ENCODE results near the gene ICAM1. TPM values are rescaled to one million over a fixed set of nuclear protein-coding genes. Genes with fewer than 3 reads are reported as not detected.

Gene ICAM1
- total and polyA plus RNA-seq, 10 of the 15 experiments (the other 5 are each of a cell fraction or from before 2014, with no cell fraction given): 7.6 to 115 (median 60.2) TPM

GRCh38 chr19:10289167-10289835, 18.4 kb downstream of the ICAM1 start:
- ChIA-PET POLR2A (interaction anchor here (0.5 to 5.5 kb wide), 23 partner anchors 9 to 370 kb away, joined by 3 to 69 read pairs (median 4); partner anchors contain the start of genes CDC37, CDKN2D, FDX2 and ICAM1), RAD21 (ENCODE audit: unreplicated experiment) (interaction anchor here (0.7 to 5.4 kb wide), 19 partner anchors 10 to 192 kb away, joined by 3 to 119 read pairs (median 3); partner anchors contain the start of genes CDC37, ICAM1, MRPL4 and RAVER1), CTCF (interaction anchor here (0.6 to 5.9 kb wide), 17 partner anchors 9 to 280 kb away, joined by 3 to 72 read pairs (median 4); partner anchors contain the start of genes ICAM1 and TYK2), SMC1A (ENCODE audit: uncharacterized antibody, unreplicated experiment) (interaction anchor here (0.6 to 2.2 kb wide), 15 partner anchors 9 to 100 kb away, joined by 3 to 27 read pairs (median 5); partner anchors contain the start of genes ICAM1 and TYK2)
- Histone ChIP-seq H3K4me1 (ENCODE audit: control insufficient read depth, insufficient read depth, low read length) (peaks cover 69% of the 10 kb centered on the region), H3K9me3 (replicated peaks; ENCODE audit: control insufficient read depth, insufficient read depth, low read length) (no peaks in the 10 kb centered on the region; the same call in 2 of the 3 replicates), H3K36me3 (ENCODE audit: control insufficient read depth in 2 of 2, insufficient read depth in 2 of 2, low read length in 1 of 2) (peaks cover 15 to 18% of the 10 kb centered on the region in 2 experiments; a peak in 3 of 4 replicates), H3K4me2 (ENCODE audit: control insufficient read depth, insufficient read depth) (peak overlapping the region; percentile 98), H3K9ac (ENCODE audit: control insufficient read depth, insufficient read depth, low read length) (peak overlapping the region; percentile 40; the same call in 1 of the 2 replicates), H3K79me2 (ENCODE audit: control insufficient read depth, insufficient read depth, low read length) (no peaks in the 10 kb centered on the region), H3K27ac (ENCODE audit: control insufficient read depth, insufficient read depth) (peak overlapping the region; percentile 24; the same call in 1 of the 2 replicates), H2AFZ (ENCODE audit: control insufficient read depth, low read depth, low read length) (peak overlapping the region; percentile 94), H3K4me3 (peak overlapping the region; percentile 77), H3K27me3 (replicated peaks in 1 of 2; ENCODE audit: control insufficient read depth in 2 of 2, insufficient read depth in 2 of 2, low read length in 1 of 2) (peaks cover 3 to 16% of the 10 kb centered on the region in 2 experiments), H4K20me1 (ENCODE audit: control insufficient read depth, insufficient read depth) (peaks cover 9% of the 10 kb centered on the region; the same call in 1 of the 2 replicates)
- ATAC-seq (peak; percentile 52), DNase-seq (ENCODE audit: low read depth, low spot score) (no peak), FAIRE-seq (peak; percentile 7)
- in situ Hi-C loops (cut with MboI): no loop called here
- WGBS (ENCODE audit: insufficient coverage, insufficient replicate concordance, low lambda C conversion rate, missing lambda C conversion rate): 1% methylated on average over 49 of the region's 50 CpGs
- intact Hi-C loops (cut with micrococcal nuclease; ENCODE audit: unreplicated experiment): no loop called here
- BruUV-seq (replicated peaks): no TSS peak
- TF ChIP-seq CHD1 (IDR thresholded peaks at IDR 0.05; ENCODE audit: low read depth, low read length): no peak
- no peak; the same call in 1 of the 2 replicates for TF ChIP-seq USF2 (IDR thresholded peaks at IDR 0.05; ENCODE audit: borderline replicate concordance, low read depth, low read length)
- TF ChIP-seq, protein P1, sequence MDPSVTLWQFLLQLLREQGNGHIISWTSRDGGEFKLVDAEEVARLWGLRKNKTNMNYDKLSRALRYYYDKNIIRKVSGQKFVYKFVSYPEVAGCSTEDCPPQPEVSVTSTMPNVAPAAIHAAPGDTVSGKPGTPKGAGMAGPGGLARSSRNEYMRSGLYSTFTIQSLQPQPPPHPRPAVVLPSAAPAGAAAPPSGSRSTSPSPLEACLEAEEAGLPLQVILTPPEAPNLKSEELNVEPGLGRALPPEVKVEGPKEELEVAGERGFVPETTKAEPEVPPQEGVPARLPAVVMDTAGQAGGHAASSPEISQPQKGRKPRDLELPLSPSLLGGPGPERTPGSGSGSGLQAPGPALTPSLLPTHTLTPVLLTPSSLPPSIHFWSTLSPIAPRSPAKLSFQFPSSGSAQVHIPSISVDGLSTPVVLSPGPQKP (IDR thresholded peaks at IDR 0.05; ENCODE audit: low read depth, low read length): no peak
- TF ChIP-seq, protein P2, sequence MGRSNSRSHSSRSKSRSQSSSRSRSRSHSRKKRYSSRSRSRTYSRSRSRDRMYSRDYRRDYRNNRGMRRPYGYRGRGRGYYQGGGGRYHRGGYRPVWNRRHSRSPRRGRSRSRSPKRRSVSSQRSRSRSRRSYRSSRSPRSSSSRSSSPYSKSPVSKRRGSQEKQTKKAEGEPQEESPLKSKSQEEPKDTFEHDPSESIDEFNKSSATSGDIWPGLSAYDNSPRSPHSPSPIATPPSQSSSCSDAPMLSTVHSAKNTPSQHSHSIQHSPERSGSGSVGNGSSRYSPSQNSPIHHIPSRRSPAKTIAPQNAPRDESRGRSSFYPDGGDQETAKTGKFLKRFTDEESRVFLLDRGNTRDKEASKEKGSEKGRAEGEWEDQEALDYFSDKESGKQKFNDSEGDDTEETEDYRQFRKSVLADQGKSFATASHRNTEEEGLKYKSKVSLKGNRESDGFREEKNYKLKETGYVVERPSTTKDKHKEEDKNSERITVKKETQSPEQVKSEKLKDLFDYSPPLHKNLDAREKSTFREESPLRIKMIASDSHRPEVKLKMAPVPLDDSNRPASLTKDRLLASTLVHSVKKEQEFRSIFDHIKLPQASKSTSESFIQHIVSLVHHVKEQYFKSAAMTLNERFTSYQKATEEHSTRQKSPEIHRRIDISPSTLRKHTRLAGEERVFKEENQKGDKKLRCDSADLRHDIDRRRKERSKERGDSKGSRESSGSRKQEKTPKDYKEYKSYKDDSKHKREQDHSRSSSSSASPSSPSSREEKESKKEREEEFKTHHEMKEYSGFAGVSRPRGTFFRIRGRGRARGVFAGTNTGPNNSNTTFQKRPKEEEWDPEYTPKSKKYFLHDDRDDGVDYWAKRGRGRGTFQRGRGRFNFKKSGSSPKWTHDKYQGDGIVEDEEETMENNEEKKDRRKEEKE (IDR thresholded peaks at IDR 0.05): no peak
- no peak for TF ChIP-seq ESRRA (IDR thresholded peaks at IDR 0.05; ENCODE audit: low read length)
- no peak for TF ChIP-seq ZZZ3 (IDR thresholded peaks at IDR 0.05; ENCODE audit: control insufficient read depth, insufficient read length, low read depth)
- no peak for TF ChIP-seq HSF1 (IDR thresholded peaks at IDR 0.05; ENCODE audit: low read depth, low read length)
- no peak for TF ChIP-seq ZBTB11 (CRISPR knock-in tag; IDR thresholded peaks at IDR 0.05)
- TF ChIP-seq ZNF274 (IDR thresholded peaks at IDR 0.05; ENCODE audit: insufficient read depth, insufficient read length): no peak
- TF ChIP-seq CREM (IDR thresholded peaks at IDR 0.05; ENCODE audit: low read depth): no peak
- TF ChIP-seq PAX5 (IDR thresholded peaks at IDR 0.05; ENCODE audit: borderline replicate concordance, low read depth, low read length): no peak
- TF ChIP-seq TCF7 (IDR thresholded peaks at IDR 0.05; ENCODE audit: borderline replicate concordance): no peak

Measured in GM12878 (cell line).